HG03354 (cell line): Measurements from ENCODE around the gene CHST9.
"Not testable (repeated sequence)": the region's sequence is repeated elsewhere in the genome, so short reads cannot be mapped to it uniquely, and the experiment has no call there.

Source experiments
- ATAC-seq: cut with Tn5 transposase; IDR thresholded peaks from one replicate; pipeline ENCODE4 v1.9.1; 2021; ENCODE audit warnings: mild to moderate bottlenecking; ENCODE audit not compliant: unreplicated experiment, poor library complexity, severe bottlenecking

Gene CHST9

DNA sequence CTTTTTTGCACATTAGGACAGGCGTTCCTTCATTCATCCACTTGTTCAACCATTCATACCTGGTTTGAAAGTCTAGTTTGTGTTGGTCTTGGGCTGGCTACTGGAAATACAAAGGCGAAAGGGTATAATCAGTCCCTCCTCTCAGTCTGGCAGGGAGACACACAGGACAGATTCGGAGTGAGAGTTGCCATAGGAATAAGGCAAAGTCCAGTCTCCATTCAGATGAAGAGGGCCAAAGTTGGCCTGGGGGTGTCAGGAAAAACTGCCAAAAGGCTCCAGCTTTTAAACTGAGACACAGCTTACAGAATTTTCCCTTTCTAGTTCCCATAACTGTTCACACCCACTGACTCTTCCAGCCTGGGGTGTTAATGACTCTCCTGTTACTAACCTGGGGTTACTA, 223.3 kb downstream of the CHST9 start:
- no peak for ATAC-seq

DNA sequence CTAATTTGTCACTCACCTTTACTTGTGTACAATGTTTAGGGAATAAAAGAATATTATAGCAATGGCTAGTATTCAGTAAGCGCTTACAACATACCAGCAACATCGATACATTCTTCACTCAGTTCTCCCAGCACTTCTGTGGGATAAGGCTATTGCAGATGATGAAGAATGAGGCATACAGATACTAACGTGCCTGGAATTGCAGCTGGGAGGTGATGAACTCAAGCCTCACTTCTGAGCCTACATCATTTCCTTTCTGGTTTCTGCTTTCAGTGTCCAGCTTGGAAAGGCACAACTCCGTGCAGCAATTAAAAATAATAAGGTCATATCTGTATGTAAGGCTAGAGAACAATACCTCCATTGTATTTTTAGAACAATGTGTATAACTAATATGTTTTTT, 224.2 kb downstream of the CHST9 start:
- ATAC-seq = no peak

DNA sequence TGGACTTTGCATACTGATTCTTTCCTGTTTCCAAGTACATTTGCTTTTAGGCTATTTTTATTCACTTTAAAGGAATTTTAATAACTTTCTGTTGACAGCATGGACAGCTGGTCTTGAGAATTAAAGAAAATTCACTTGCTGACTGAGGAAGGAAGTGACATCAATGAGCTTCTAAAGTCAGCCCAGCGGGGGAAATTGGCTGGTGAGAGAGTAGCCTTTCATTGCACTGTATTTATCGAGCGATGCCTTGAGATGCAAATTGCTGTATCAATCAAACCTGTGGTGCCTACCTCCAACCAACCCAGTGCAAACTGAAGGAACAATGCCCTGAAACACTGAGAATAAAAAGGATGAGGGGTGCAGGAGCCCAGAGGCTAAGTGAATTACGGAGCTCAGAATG, 228.2 kb downstream of the CHST9 start:
- ATAC-seq = no peak

DNA sequence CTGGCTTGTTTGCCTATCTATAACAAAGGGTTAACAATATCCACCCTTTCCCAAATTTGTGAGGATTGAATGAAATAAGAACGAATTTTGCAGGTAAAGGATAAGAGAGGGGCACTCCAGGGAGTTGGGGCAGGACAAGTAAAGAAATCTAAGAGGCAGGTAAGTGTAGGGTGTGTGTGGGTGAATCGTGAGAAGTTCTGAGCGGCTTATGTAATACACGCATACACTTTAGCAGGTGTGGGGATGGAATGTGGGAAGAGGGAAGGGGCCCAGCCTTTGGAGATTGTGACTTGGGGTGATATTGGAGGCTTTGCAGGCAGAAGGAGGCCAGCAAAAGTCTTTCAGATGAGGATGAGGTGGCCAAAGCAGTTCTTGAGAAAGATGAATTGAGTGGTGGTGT, 236.4 kb downstream of the CHST9 start:
- ATAC-seq = no peak

DNA sequence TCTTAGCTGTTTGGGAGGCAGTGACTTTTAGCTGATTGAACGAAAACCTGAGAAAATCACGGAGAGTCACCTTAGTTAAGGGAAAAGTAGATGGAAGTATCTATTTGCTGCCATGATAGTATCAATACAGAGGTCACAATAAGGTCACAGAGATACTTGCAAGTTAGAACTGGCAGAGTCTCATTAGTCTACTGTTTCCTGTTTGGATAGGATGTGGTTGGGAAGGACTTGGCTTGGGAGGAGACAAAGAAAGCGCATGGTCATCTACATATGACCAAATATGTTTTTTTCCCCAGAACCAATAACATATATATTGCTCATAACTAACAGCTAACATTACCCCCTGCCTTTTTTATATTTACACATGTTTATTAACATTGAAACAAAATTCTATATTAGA, 241.2 kb downstream of the CHST9 start:
- ATAC-seq = no peak

DNA sequence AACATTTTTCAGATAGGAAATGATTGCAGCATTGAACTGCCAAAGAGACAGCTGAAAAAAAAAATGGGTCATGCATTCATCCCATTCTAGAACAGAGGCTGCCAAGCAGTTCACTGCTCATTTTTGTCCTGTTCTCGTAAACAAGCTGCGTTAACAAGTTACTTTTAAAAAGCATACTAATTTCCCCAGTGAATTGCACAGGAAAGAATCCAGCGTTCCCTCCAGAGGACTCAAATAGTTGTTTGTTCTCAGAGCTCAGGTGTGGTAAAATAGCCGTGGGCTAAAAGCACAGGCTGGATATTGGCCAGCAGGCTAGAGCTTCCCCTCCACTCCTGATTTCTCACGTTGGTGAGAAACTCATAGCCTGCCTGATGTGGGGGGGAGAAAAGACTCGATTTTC, 243.5 kb downstream of the CHST9 start:
- ATAC-seq = no peak

DNA sequence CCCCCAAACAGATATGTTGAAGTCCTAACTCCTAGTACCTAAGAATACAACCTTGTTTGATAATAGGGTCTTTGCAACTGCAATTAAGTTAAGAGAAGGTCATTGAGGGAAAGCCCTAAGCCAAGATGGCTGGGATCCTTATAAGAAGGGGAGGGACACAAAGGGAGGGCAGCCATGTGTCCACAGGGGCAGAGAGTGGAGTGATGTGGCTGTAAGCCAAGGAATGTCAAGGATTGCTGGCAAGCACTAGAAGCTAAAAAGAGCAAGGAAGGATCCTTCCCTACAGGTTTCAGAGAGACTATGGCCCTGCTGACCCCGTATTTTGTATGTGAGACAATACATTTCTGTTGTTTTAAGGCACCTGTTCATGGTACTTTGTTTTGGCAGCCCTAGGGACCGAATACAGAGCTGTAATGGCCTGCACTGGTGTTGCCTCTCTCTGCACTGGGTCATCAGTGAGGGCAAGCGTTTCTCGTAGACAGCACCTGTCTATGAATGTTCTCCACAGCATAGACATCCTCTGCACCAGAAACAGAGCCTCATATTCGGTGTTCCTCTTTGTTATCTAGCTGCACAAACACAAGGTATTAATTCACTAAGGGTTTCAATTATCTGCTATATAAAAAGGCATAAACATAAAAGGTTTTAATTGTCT, 244.2 kb downstream of the CHST9 start:
- ATAC-seq = no peak

DNA sequence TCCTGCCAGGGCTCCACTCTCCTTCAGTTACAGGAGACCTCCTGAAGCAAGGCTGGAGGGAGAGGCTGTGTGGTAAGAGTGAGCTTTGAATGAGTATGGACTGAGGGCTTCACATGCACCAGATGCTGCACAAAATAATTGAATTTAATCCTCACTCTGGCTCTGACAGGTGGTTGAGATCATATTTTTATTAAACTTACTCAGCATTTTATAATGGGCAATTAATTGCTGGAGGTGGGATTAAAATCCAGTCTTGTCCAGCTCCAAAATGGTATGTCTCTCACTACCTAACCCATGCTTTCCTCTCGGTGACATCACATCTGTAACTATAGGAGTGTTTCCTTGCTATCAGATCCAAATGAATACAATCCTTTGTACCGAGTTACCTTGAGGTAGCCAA, 253.4 kb downstream of the CHST9 start:
- ATAC-seq = no peak

DNA sequence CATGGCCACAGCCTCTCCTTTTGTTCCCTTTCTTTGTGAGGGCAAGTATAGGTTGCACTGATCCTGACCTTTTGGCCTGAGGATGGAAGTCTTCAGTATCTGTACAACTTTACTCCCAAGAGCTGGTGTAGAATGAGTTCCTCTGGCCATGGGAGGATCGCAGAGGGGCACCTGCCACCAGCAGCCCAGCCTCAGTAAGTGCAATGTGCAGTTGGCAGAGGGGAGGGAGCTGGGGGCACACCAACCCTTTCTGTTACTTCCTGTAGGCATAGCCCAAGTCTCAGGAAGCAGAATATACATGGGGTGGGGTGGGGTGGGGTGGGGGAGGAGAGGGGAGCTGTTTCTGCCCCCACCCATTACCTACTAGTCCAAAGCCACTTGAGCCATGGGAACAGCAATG, 254.5 kb downstream of the CHST9 start:
- no peak for ATAC-seq

DNA sequence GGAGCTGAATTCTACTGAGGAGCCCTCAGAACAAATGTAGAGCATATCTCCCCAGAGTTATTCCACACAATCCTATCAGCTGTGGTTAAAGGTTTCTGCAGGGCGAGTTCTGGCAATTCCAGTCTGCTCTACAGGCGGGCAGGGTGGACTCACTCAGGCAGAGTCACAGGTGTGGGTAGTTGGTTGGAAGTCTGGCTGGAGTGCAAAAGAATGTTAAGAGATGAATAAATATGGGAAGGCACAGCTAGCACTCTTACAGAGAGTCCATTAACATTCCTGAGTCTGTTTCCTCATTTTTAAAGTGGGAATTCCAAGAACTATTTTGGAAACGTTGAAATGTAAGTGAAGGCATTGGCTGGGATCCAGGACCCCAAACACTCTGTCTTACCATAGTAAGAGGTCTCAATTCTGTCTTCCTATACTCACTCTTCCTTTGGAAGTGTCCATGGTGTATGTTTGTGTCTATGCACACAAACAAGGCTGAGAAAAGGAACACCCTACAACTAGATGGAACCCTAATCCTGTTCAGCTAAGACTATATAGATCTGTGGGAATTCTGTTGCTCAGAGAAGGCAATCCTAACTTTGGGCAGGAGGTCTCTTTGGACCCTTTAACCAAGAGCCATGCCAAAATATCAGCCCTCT, 256.3 kb downstream of the CHST9 start:
- ATAC-seq = no peak

DNA sequence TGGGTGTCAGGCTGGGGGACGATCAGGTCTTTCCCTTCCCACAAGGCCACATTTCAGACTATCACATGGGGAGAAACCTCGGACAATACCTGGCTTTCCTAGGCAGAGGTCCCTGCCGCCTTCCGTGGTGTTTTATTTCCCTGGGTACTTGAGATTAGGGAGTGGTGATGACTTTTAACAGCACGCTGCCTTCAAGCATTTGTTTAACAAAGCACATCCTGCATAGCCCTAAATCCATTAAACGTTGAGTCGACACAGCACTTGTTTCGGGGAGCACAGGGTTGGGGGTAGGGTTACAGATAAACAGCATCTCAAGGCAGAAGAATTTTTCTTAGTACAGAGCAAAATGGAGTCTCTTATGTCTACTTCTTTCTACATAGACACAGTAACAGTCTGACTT, 257.3 kb downstream of the CHST9 start:
- ATAC-seq = not testable (repeated sequence)

DNA sequence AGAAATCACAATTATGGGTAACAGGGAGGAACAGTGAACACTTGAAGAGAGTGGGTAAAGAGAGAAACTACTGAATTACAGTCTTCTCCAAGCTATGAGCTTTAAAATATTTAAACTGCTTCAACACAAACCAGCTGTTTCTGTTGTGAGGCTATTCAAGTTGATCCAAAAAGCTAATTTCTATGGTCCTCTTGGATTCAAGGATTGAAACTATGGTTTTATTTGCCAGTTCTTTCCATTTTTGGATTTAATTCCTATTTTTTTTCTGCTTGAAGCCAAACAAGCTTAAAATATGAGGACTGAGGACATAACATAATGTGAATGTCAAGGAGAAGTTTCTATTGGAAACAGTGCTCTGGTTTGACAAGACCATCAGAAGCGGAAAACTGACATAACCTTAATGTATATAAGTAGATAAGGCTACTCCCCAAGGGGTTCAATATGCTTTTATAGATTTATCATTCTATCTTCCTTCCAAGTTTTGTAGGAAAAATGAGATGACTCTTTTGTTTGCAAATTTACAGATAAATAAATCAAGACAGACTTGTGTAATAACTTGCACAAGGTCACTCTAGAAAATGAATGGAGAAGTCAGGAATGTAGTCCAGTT, 258.9 kb downstream of the CHST9 start:
- ATAC-seq = no peak

DNA sequence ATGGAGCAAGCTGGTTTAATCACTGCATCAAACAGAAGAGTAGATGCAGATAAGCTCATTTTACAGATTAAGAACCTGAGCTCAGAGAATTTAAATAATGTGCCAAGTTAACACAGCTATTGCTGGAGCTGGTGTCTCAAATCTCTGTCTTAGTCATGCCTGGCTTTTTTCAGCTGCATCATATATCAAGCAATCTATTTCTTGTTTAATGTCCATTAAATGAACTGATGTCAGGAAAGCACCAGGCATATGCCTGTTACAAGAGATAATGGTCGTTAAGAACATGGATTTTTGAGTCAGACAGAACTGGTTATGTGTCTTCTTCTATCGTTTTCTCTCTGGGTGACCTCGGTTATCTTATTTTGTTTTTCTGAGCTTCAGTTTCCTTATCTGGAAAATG, 259.8 kb downstream of the CHST9 start:
- no peak for ATAC-seq

DNA sequence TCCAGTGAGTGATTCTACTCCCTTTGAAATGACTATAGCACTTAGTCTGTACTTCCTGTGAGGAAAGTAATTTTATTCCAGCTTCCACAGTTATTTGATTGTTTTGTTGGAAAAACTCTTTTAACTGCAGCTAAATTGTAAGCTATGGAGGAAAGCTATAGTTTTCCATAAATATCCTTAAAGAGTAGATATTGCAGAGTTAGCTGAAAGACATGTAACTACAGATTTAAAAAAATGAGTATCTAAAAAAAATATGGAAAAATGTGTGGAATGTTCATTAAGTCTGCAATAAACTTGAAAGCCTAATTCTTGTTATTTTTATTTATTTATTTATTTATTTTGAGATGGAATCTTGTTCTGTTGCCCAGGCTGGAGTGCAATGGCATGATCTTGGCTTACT, 262.8 kb downstream of the CHST9 start:
- no peak for ATAC-seq

DNA sequence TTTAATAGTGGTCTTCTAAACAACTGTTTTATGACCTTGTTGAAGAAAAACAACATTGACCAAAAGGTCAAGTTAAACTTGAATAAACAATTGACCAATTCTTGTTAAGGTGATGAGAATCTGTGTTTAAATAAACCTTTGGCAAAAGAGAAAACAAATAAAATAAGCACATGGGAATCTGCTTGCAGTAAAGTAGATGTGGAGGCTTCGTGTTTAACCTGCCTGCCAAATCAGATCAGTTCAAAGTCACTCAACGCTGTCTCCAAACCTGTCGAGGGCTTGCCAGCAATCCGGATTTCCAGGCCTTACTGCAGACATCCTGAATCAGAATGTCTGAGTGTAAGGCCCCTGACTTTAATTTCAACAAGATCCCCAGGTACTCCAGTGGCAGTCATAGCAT, 264.5 kb downstream of the CHST9 start:
- no peak for ATAC-seq

DNA sequence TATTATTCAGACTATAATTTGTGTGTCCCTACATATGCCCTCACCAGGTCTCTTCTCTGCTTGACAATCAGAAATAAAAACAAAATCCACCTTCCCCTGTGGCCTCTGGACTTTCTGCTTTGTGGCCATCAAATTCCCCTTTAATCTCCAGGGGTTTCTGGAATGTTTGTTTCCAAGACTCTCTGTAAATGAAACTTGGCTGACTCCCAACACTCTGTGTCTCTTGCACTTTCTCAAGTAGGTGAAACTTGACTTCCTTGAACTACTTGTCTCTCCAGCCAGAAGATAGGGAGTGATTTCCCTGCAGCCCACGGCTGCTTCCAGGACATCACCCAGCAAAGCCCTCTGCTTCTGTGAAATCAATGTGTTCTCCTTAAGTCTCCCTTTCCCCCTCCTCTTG, 265.5 kb downstream of the CHST9 start:
- no peak for ATAC-seq

DNA sequence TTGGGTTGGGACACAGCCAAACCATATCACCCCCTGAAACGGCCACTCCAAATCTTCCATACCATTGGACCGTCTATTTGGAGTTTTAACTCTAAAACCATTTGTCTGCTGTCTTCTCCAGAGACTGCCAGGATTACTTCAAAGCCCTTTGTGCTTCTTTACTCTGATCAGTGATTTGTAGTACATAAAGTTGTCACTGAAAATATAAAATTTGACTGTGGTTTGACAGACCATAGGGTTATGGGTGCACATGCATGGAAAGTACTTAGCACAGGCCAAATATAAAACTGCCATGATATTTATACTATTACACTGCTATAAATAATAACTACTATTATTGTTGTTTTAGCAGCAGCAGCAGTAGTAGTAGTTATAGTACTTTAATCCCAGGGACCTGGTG, 265.9 kb downstream of the CHST9 start:
- ATAC-seq = no peak

DNA sequence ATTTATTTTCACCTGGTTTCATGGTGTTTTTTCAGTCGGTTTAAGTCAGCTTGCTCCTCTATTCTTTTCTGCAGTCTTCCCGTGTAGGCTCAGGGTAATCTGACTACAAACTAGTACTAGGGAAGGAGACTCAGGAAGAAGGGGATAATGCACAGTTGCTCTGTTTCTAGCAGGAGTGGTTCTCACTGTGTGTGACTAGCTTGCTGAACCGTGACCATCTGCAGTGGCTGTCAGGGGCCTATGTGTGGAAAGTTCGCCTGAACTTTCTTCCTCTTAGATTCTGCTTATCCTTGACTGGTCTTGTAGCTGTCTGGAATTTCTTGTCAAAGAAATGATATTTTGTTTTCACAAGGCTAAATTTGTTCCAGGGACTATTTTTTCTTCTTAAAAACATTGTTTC, 273.3 kb downstream of the CHST9 start:
- no peak for ATAC-seq

DNA sequence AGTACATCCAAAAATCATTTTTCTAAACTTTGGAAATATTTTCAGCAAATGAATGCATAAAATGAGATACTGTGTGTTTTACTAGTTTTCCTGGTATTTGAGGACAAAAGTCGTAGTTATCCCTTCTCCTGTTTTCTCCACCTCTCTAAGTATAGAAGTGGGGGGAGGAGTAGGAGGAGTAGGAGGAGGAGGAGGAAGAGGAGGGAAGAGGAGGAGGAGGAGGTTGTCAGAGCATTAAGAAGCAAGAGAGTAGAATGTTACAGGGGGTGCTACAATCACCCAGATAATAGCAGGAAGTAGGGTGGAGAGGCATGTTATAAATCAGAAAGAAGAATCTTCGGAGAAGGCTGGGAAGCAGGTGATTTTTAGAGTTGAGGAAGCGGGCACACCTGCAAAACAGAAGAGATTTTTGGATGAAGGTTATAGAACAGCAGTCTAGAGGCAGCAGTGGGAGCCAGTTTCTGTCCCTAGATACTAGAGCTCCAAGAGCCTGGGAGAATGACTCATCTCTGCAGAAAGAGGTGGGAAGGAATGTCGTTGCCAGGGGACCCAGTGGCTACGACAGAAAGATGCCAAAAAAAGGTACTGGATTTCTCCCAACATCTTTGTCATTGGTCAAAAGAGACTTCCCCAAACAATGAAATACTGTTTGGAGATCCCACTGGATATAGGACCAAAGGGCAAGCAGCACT, 275.4 kb downstream of the CHST9 start:
- ATAC-seq = no peak

DNA sequence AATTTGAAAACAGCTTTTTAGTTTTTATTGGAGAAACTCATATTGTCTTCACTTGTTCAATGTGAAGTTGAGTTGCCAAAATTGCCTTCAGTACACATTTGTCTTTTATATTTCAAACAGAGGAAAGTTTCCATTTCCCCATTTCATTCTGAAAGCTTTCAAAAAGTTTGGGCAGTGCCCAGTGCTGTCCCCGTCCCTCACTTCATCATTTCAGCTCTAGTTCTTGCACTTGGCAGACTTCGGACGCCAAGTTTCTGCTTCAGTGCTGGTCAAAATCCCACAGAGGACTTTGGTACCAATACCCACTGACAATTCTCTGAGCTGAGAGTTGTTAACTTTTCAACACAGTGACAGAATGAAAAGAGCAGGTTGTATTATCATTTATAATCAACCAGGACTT, 276.2 kb downstream of the CHST9 start:
- ATAC-seq = no peak

DNA sequence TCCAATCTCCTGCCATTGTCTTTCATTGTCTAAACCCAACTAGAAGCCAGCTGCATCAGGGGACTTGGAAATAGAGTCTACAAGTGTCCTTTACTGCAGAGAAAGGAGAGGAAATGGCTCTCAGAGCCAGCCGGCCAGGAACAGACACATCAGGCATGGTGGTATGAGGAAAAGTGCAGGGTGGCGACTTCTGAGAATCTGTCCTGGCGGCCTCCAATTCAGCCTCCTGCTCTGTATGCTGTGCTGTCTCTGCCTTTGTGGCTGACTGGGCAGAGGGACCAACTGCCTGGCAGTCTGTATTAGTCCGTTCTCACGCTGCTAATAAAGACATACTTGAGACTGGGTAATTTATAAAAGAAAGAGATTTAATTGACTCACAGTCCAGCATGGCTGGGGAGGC, 282.8 kb downstream of the CHST9 start:
- no peak for ATAC-seq
